NCI-H1417 treated with DMSO at 0.1 percent for 48 hours (cell line): ENCODE results near the gene L1TD1.
A peak's percentile ranks its signal among the peaks of the same experiment; 100 is the strongest.
"Not testable (repeated sequence)": the region's sequence is repeated elsewhere in the genome, so short reads cannot be mapped to it uniquely, and the experiment has no call there.

Experiments used
- DNase-seq: peaks from one replicate; lab custom pipeline; 2025; lab: John Stamatoyannopoulos, UW

L1TD1 gene

GRCh38 chr1:62194651-62195544, at the start of gene L1TD1:
Gene L1TD1, plus strand, starts transcription at chr1:62194849. Its CDS starts 11,780 bp downstream, at chr1:62206629.
- DNase-seq, result no peak

- DNase-seq, result no peak
Observed at GRCh38 chr1:62159940-62160348, 34.7 kb upstream of the L1TD1 start.

GRCh38 chr1:62161711-62162110, 32.9 kb upstream of the L1TD1 start:
- no peak for DNase-seq

- DNase-seq, result not testable (repeated sequence)
Observed at GRCh38 chr1:62170380-62170779, 24.3 kb upstream of the L1TD1 start.

- peak; percentile 6 for DNase-seq
Observed at GRCh38 chr1:62175568-62176179, 19.0 kb upstream of the L1TD1 start.

- no peak for DNase-seq
Observed at GRCh38 chr1:62176597-62177312, 17.9 kb upstream of the L1TD1 start.

- no peak for DNase-seq
Observed at GRCh38 chr1:62177621-62178020, 17.0 kb upstream of the L1TD1 start.

GRCh38 chr1:62178372-62178771, 16.3 kb upstream of the L1TD1 start:
- DNase-seq, result no peak

- DNase-seq, result not testable (repeated sequence)
Observed at GRCh38 chr1:62180054-62180453, 14.6 kb upstream of the L1TD1 start.

GRCh38 chr1:62180639-62181038, 14.0 kb upstream of the L1TD1 start:
- no peak for DNase-seq

GRCh38 chr1:62181532-62181931, 13.1 kb upstream of the L1TD1 start:
- no peak for DNase-seq

GRCh38 chr1:62182157-62182556, 12.5 kb upstream of the L1TD1 start:
- not testable (repeated sequence) for DNase-seq

- not testable (repeated sequence) for DNase-seq
Observed at GRCh38 chr1:62183164-62184020, 11.3 kb upstream of the L1TD1 start.

- no peak for DNase-seq
Observed at GRCh38 chr1:62184336-62184735, 10.3 kb upstream of the L1TD1 start.

GRCh38 chr1:62185233-62185632, 9.4 kb upstream of the L1TD1 start:
- not testable (repeated sequence) for DNase-seq

- DNase-seq, result no peak
Observed at GRCh38 chr1:62185677-62186076, 9.0 kb upstream of the L1TD1 start.

GRCh38 chr1:62187548-62187947, 7.1 kb upstream of the L1TD1 start:
- no peak for DNase-seq

- DNase-seq, result no peak
Observed at GRCh38 chr1:62188111-62188510, 6.5 kb upstream of the L1TD1 start.

- DNase-seq, result no peak
Observed at GRCh38 chr1:62196086-62196690, 1.5 kb downstream of the L1TD1 start.

GRCh38 chr1:62198069-62198780, 3.6 kb downstream of the L1TD1 start:
- DNase-seq, result no peak

GRCh38 chr1:62198781-62199125, 4.1 kb downstream of the L1TD1 start:
- DNase-seq, result no peak
